Adrenal gland (tissue), 12 donors: ENCODE results near the gene MYO10. TPM values are rescaled to one million over a fixed set of nuclear protein-coding genes. Genes with fewer than 3 reads are reported as not detected.

Source experiments
- DNase-seq, 7 donors: peaks; one replicate each; pipeline ENCODE4 v3.0.0-alpha.2; 2019 to 2020
- H3K27ac ChIP-seq, 5 donors: fragments of 200-600 bp; sonication (generic) in 4 of 5; 1 replicate in 3 of 5; 2 replicates in 2 of 5; pipeline versions ENCODE4 v1.5.1 to v1.8.0; 2016 to 2020; ENCODE audit warnings: mild to moderate bottlenecking in 1 of 5
- H3K27me3 ChIP-seq: fragments of 200-600 bp; 2 replicates; pipeline ENCODE4 v1.8.0; 2021
- H3K36me3 ChIP-seq, 2 donors: fragments of 200-600 bp; replicated peaks in 1 of 2; 1 replicate in 1 of 2; 2 replicates in 1 of 2; pipeline versions ENCODE4 v1.5.1 to v1.8.0; 2018 to 2022
- H3K4me1 ChIP-seq, 2 donors: fragments of 200-600 bp; replicated peaks in 1 of 2; 1 replicate in 1 of 2; 2 replicates in 1 of 2; pipeline versions ENCODE4 v1.5.1 to v1.8.0; 2018 to 2021
- H3K4me3 ChIP-seq, 4 donors: fragments of 200-600 bp; sonication (generic) in 3 of 4; one replicate each; pipeline ENCODE4 v1.5.1; 2016 to 2018
- H3K9me3 ChIP-seq, 3 donors: fragments of 200-600 bp; sonication (generic) in 1 of 3; replicated peaks in 1 of 3; 1 replicate in 2 of 3; 2 replicates in 1 of 3; pipeline versions ENCODE4 v1.5.1 to v1.8.0; 2016 to 2021
- CTCF ChIP-seq, 6 experiments: fragments of 450-650 bp in 4 of 6; fragments of 200-600 bp in 2 of 6; sonication (generic) in 1 of 6; IDR thresholded peaks; 1 replicate in 5 of 6; 2 replicates in 1 of 6; pipeline versions ENCODE4 v1.5.1 to v1.8.0; 2016 to 2021; ENCODE audit warnings: antibody characterized with exemption in 6 of 6, mild to moderate bottlenecking in 2 of 6, moderate library complexity in 1 of 6
- POLR2A ChIP-seq, 2 donors: fragments of 450-650 bp; IDR thresholded peaks; one replicate each; pipeline ENCODE4 v1.6.1; 2017; ENCODE audit warnings: antibody characterized with exemption in 2 of 2, mild to moderate bottlenecking in 2 of 2, moderate library complexity in 1 of 2
- WGBS, 4 donors: extraction: QIAGEN DNeasy Blood & Tissue Kit in 2 of 4; methylation state at CpG; one replicate each; pipeline versions ENCODE4 v1.1.5 to v1.1.7; 2013 to 2017; 5-methylcytosine and 5-hydroxymethylcytosine counted together
- intact Hi-C, 2 donors: fragments of 100-400 bp; cut with DNase I; formaldehyde crosslinking; loops; one replicate each; pipeline versions ENCODE4 v1.14.1 to v1.15.0; 2022 to 2023
- polyA plus RNA-seq, 3 donors: library from polyadenylated mRNA; stranded (reverse); fragments of 200-250 nt in 2 of 3; fragments of 350-450 nt in 1 of 3; fragmentation: Illumina TruSeq in 1 of 3; extraction: RNeasy Lipid Tissue Mini Kit (QIAGEN cat#74804) in 1 of 3; gene quantifications; one replicate each; pipeline ENCODE4 v1.2.3, GENCODE V29; 2013 to 2014
- total RNA-seq, 9 donors: library from RNA; depleted of rRNA in 4 of 9; stranded (reverse); fragments of >200 nt in 4 of 9; fragments of 120-200 nt in 1 of 9; fragmentation: NEBNext Ultra II Directional in 1 of 9; extraction: Animal tissue kit (Norgen Biotek cat#: 25700) in 1 of 9; gene quantifications; one replicate each; pipeline versions ENCODE4 v1.1.0 to v1.2.4, GENCODE V29; 2013 to 2023
- donor health status: healthy with polysubstance abuse.
- donor health status: Bipolar disorder and iron deficiency.
- donor health status: DM: yes; HTN: yes; CAD: no.
- donor health status: DM: no; HTN: no; CAD: no.
- donor health status: DM: no; HTN: no; CAD: no.
- donor health status: DM: yes; HTN: yes; CAD: no.

Gene MYO10
- total and polyA plus RNA-seq, 12 donors = 2.2 to 38.9 (median 10.5) TPM

DNA sequence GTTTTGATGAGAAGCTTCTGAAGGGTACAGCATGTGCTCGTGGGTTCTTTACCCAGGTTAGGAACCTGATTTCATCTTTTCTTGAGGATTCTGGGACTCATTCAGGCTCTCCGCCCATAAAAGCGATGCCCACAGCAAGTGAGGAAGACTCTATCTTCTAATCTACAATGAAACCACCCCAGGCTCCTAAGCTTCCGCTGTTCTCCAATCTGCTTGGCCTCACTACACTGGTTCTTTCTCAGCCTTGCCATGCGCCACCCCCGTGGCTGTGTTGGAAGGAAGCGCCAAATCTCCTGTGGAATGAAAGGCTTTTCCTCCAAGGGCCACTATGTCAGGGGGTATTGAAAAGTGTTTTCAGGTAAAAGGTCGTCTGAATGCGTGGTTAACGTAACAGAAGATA is 135.6 kb downstream of the MYO10 start:
- Histone ChIP-seq H3K27ac (no peak overlapping the region), H3K36me3 (no peaks in the 10 kb centered on the region), H3K4me3 (no peak overlapping the region), H3K9me3 (no peaks in the 10 kb centered on the region), H3K27me3 (no peaks in the 10 kb centered on the region), H3K4me1 (no peaks in the 10 kb centered on the region)
- WGBS, 4 donors = 72 to 85% (median 83%) methylated on average over 10 of the region's 10 CpGs
- intact Hi-C loops = no loop called here
- TF ChIP-seq POLR2A (IDR thresholded peaks at IDR 0.05) (no peak), CTCF (IDR thresholded peaks at IDR 0.05) (no peak)
- peak in 1 of 7 donors; percentile 42 for DNase-seq

DNA sequence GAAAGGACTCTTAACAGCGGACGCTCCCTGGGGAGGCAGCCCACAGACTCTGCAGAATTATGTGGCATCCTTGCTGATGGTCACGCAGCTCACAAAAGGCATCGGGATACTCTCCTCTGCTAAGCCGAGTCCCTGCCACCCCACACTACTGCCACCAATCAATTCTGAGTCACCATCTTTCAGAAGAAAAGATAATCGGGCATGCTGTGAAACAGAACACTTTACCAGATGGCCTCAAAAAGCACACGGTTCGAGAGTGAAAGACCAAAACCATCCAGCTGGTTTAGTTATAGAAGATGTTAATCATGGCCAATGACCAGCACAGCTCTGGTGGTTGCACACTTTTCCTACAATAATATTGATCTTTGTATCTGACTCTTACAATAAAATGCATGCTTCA is 136.3 kb downstream of the MYO10 start:
- Histone ChIP-seq H3K27me3 (no peaks in the 10 kb centered on the region), H3K4me1 (no peaks in the 10 kb centered on the region), H3K9me3 (no peaks in the 10 kb centered on the region), H3K36me3 (no peaks in the 10 kb centered on the region), H3K27ac (no peak overlapping the region), H3K4me3 (no peak overlapping the region)
- TF ChIP-seq POLR2A (IDR thresholded peaks at IDR 0.05) (no peak), CTCF (IDR thresholded peaks at IDR 0.05) (no peak)
- peak in 1 of 7 donors; percentile 33 for DNase-seq
- 75 to 88% (median 85%) methylated on average over 8 of the region's 8 CpGs for WGBS, 4 donors
- intact Hi-C loops = no loop called here

GRCh38 chr5:16797951-16798350 is 138.1 kb downstream of the MYO10 start:
- no peaks in the 10 kb centered on the region for H3K4me1 ChIP-seq
- peak in 1 of 7 donors; percentile 10 for DNase-seq
- H3K9me3 ChIP-seq = no peaks in the 10 kb centered on the region
- H3K4me3 ChIP-seq = no peak overlapping the region
- no peaks in the 10 kb centered on the region for H3K27me3 ChIP-seq
- TF ChIP-seq CTCF (IDR thresholded peaks at IDR 0.05) (no peak), POLR2A (IDR thresholded peaks at IDR 0.05) (no peak)
- H3K36me3 ChIP-seq = no peaks in the 10 kb centered on the region
- 84 to 96% (median 88%) methylated on average over 2 of the region's 2 CpGs for WGBS, 4 donors
- intact Hi-C loops = no loop called here
- H3K27ac ChIP-seq = no peak overlapping the region

- H3K27ac ChIP-seq = no peak overlapping the region
- intact Hi-C loops = loop anchor here in 1 of 2 donors (5.0 kb wide), 2 partner anchors 338 to 398 kb away; no protein-coding TSS in a partner anchor
- DNase-seq = no peak
- no peaks in the 10 kb centered on the region for H3K36me3 ChIP-seq
- no peaks in the 10 kb centered on the region for H3K4me1 ChIP-seq
- no peaks in the 10 kb centered on the region for H3K27me3 ChIP-seq
- 84 to 93% (median 89%) methylated on average over 9 to 23 of the region's 23 CpGs for WGBS, 4 donors
- no peaks in the 10 kb centered on the region for H3K9me3 ChIP-seq
- no peak overlapping the region for H3K4me3 ChIP-seq
- TF ChIP-seq POLR2A (IDR thresholded peaks at IDR 0.05) (no peak), CTCF (IDR thresholded peaks at IDR 0.05) (no peak)
Observed at GRCh38 chr5:16794269-16794913, 141.7 kb downstream of the MYO10 start.
